Umbilical cord (tissue), 2 donors: ENCODE data around the gene TRIP6. TPM values are rescaled to one million over a fixed set of nuclear protein-coding genes. Genes with fewer than 3 reads are reported as not detected.

Experiments used
- DNase-seq: peaks from one replicate; pipeline ENCODE4 v3.0.0-alpha.2; 2015; ENCODE audit warnings: low spot score
- total RNA-seq: library from RNA; depleted of rRNA; stranded (reverse); fragments of >200 nt; gene quantifications from one replicate; pipeline ENCODE4 v1.2.3, GENCODE V29; 2014; ENCODE audit warnings: low replicate concordance; ENCODE audit not compliant: insufficient read depth

Gene TRIP6
- total RNA-seq, 1 donor from 2014 or later = 45.5 TPM

DNA sequence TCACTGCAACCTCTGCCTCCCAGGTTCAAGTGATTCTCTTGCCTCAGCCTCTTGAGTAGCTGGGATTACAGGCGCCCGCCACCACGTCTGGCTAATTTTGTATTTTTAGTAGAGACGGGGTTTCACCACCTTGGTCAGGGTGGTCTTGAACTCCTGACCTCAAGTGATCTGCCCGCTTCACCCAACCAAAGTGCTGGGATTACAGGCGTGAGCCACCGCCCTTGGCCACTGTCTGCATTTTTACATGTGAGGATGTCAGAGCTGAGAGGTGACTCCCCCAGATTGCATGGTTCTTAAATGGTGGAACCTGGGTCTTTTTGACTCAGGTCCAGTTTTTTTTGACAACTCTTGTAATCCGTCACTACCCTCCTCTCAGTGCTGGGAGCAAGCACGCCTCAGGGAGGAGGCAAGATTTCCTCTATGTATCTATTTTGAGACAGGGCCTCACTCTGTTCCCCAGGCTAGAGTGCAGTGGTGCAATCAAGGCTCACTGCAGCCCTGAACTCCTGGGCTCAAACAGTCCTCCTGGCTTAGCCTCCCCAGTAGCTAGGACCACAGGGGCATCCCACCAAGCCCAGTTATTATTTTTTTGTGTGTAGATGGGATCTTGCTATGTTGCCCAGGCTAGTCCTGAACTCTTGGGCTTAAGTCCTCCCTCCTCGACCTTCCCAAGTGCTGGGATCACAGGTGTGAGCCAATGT lies 6.6 kb downstream of the TRIP6 start:
- DNase-seq = no peak

GRCh38 chr7:100874300-100874576 lies 7.1 kb downstream of the TRIP6 start:
- no peak for DNase-seq

DNA sequence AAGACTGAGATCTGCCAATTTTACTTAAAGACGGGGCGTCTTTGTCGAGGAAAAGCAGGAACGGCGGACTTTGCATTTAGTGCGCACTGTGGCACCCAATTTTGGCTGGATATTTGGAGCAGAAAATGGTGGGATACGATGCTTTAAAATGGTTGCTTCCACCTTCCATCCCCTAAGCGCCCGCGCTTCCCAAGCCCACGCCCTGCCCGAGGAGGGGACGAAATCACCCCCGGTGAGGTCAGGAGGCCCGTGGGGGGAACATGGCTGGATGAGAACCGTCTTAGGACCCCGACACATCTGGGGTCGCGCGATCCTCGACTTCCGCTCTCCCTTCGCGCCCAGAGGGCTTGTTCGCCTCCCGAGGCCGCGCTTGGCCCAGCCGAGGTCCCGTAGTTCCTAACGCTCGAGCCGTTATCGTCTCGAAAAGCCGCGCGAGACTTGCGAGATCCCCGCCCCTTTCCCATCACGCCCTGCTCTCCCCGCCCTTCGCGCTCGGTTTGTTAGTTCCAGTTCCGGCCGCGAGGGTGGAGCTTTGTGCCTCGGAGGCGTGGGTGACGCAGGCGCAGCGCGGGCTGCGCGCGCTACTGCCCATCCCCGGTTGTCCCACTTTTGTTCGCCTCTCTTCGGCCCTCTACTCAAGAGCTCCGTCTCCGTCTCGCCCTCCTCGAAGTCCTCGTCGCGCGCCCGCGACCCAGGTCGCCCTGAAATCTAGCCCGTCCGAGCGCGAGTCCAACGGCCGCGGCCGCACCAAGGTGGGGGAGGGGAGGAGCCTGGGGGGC lies 7.6 kb downstream of the TRIP6 start, which contains the start of gene SRRT:
TSS of gene SRRT (plus strand) at position 527 of the 779 bp plus-strand sequence. CDS start 488 bp downstream, outside the sequence.
- DNase-seq = peak; percentile 99

- no peak for DNase-seq
These were observed 8.2 kb downstream of the TRIP6 start for GRCh38 chr7:100875356-100875751.

GRCh38 chr7:100878013-100878412 lies 10.8 kb downstream of the TRIP6 start:
- DNase-seq = no peak

DNA sequence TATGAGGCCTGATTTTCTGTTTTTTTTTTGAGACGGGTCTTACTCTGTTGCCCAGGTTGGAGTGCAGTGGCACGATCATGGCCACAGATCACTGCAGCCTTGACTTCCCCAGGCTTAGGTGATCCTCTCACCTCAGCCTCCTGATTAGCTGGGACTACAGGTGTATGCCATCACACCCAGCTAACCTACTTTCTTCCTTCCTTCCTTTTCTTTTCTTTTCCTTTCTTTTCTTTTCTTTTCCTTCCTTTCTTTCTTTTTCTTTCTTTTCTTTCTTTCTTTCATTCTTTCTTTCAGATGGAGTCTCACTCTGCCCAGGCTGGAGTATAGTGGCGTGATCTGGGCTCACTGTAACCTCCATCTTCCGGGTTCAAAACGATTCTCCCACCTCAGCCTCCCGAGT lies 11.5 kb downstream of the TRIP6 start:
- DNase-seq = no peak

DNA sequence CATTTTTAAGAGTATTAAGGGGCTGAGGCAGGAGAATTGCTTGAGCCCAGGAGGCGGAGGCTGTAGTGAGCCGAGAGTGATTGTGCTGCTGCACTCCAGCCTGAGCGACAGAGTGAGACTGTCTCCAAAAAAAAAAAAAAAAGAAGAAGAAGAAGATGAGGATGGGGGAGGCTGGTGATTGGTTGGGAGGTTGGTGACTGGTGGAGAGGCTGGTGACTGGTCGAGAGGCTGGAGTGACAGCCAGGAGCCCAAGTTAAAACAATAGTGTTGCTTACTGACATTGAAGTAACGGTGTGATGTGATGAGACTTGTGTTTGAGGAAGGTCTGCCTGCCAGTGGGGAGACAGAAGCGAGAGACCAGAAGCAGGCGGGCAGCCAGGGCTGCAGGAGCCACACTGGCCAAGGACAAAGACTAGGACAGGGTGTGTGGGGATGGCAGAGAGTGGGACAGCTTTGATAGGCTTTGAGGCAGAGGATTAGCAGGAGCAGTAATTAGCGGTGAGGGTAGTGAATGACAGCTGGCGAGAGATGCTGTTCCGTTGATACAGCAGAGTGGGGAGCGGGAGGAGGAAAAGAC lies 12.6 kb downstream of the TRIP6 start:
- no peak for DNase-seq

DNA sequence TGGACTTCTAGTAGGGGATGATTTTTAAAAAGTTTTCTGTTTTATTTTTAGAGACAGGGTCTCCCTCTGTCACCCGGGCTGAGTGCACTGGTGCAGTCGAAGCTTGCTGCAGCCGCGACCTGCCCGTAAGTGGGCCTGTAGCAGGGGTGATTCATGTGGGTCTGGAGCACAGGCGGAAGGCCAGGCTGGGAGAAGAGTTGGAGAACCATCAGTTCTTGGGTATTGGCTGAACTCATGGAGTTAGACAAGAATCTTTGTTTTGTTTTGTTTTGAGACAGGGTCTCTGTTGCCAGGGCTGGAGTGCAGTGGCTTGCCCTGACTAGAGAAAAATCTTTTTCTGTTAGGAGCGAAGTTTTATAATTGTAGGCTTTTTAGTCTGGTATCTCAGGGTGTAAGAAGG lies 13.5 kb downstream of the TRIP6 start:
- DNase-seq = no peak

GRCh38 chr7:100881136-100881535 lies 13.9 kb downstream of the TRIP6 start:
- DNase-seq = no peak

DNA sequence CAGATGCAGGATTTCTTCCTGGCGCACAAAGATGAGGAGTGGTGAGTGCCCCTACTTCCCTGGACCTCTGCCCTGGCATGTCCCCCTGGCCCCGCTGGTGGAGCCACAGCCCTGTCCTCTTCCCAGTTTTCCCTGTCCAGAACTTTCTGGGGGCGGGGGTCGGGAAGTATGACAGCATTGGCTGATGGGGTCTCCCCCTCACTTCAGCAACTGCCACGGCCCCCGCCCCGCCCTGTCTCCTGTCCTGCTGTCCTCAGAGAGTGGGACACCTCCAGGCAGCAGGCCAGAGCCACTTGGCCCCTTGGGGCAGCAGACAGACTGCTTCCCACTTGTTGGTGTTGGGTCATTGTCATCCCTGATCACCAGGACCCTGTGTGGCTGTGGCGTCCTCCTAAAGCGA lies 15.0 kb downstream of the TRIP6 start:
- DNase-seq = no peak

DNA sequence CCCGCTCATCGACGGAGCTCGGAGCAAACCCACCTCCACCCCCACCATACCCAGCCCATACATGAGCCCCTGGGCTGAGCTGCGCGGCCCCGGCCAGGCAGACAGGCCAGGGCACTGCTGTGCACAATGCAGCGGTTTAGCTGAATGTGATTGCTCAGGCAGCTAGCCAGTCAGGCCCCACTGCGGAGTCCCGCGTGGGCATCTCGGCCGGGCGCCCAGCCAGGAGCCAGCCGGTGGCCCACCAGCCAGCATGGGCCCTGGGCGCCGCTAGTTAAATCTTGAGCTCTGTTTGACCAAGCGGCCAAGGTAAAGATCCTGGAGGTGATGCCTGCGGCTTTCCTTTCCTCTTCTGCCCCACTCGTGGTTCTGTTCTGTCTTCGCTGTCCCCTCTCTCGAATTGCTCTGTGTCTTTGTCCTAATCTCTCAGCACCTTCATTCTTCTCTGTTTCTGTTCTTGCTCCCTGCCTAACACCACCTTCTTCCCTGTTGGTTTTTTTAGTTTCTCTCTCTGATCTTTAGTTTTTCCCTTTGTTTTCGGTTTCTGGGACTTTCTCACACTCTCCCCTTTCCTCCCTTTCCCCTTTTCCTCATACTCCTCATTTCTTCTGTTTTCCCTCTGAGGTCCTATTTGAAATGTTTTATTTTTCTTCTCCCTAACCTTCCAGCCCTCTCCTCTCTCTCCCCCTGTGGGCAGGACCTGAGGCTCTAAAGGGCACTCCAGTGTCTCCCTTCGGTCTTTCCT lies 15.8 kb downstream of the TRIP6 start:
- DNase-seq = no peak

GRCh38 chr7:100884736-100885439 lies 17.7 kb downstream of the TRIP6 start:
- DNase-seq = no peak

DNA sequence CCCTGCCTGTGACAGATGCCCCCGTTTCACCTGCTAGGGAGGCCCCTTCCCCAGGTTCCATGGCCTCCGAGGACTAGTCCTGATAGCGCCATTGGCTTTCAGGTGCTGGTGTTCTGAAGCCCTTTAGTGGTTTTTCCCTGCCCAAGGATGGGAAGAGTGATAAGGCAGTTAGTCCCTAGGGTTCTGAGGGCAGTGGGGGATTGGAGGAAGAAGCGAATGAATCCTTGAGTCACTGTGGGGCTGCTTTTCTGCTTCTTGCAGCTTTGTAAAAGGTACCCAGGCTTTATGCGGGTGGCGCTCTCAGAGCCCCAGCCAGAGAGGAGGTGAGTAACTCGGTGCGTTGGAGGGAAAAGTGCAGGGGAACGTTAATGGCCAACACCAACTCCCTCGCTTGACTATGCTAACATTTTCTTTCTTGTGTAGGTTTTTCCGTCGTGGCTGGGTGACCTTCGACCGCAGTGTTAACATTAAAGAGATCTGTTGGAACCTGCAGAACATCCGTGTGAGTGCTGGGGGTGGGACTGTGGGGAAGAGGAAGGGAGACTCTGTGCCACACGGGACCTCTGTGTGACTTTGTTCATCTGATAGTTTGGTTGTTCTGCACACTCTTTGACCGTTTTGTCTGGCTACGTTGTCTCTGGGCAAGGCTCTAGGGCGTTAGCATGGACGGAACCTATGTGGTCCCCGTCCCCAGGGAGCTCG lies 18.4 kb downstream of the TRIP6 start:
- no peak for DNase-seq

- DNase-seq = no peak
These were observed 19.2 kb downstream of the TRIP6 start for GRCh38 chr7:100886142-100886935.

DNA sequence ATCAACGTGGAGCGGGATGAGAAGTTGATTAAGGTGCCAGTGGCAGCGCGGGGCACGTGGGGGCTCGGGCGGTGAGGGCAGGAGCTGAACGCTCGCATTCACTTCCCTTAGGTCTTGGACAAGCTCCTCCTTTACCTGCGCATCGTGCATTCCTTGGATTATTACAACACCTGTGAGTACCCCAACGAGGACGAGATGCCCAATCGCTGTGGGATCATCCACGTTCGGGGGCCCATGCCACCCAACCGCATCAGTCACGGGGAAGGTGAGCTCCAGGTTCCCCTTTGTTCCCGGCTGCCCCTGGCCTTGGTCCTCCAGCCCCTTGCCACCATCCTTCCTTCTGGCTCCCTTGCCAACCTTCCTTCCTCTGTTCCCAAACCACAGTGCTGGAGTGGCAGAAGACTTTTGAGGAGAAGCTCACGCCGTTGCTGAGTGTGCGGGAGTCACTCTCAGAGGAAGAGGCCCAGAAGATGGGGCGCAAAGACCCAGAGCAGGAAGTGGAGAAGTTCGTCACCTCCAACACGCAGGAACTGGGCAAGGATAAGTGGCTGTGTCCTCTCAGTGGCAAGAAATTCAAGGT lies 19.8 kb downstream of the TRIP6 start:
- DNase-seq = no peak

GRCh38 chr7:100887516-100888290 lies 20.5 kb downstream of the TRIP6 start:
- DNase-seq = no peak

GRCh38 chr7:100888291-100888987 lies 21.3 kb downstream of the TRIP6 start:
- no peak for DNase-seq

GRCh38 chr7:100888988-100889750 lies 22.0 kb downstream of the TRIP6 start, which contains the start of gene UFSP1:
UFSP1 (minus strand) TSS chr7:100889715; CDS start chr7:100889271, 444 bp downstream.
- no peak for DNase-seq
